Activated effector memory CD4-positive, alpha-beta T cell treated with anti-CD3 and anti-CD28 coated beads, Interleukin-2, amount 50 U/mL, for 16 hours (primary cell): ENCODE measurements around the gene MSX2.
"Not testable (repeated sequence)": the region's sequence is repeated elsewhere in the genome, so short reads cannot be mapped to it uniquely, and the experiment has no call there.

ENCODE experiments used
- DNase-seq: peaks from one replicate; pipeline ENCODE4 v3.0.0-alpha.2; 2020

MSX2 gene

GRCh38 chr5:174733836-174734235 is 9.5 kb downstream of the MSX2 start:
- DNase-seq = no peak

GRCh38 chr5:174734571-174735497 is 10.5 kb downstream of the MSX2 start:
- no peak for DNase-seq

GRCh38 chr5:174735498-174736330 is 11.3 kb downstream of the MSX2 start:
- DNase-seq = no peak

- no peak for DNase-seq
Observed at GRCh38 chr5:174736331-174736721, 11.9 kb downstream of the MSX2 start.

DNA sequence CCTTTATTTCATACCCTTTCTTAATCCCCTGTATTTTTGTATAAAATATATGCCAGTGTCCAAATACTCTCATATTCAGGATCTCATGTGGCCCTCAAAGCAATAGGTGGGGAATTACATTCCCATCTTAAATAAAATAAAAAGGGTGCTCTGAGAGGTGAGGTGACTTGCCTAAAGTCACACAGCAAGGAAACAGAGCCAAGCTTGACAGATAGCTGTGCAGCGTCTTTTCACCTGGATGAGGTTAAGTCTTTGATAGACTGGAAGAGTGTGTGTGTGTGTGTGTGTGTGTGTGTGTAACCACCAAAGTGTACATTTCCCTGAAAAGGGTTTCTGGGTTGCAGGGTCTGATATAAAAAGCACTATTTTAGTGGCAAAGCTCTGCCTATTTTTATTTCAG is 12.4 kb downstream of the MSX2 start:
- DNase-seq = no peak

GRCh38 chr5:174737330-174737729 is 12.9 kb downstream of the MSX2 start:
- DNase-seq = no peak

DNA sequence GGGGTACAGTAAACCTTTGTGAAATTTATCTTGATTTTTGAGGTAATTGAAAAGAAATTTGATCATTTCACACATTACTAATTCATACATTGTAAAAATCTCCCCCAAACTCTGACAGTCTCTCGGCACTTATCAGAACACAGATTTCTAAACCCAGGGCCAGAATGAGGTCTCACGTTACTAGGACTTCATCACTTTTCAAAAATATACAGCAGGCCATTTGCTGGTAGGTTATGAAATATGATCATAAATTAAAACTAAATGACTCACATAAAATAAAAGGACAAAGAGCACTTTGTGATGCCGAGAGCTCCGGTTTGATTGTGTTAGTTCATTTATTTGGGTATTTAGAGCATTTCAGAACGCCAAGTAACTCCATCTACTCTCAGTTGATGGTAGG is 17.0 kb downstream of the MSX2 start:
- no peak for DNase-seq

DNA sequence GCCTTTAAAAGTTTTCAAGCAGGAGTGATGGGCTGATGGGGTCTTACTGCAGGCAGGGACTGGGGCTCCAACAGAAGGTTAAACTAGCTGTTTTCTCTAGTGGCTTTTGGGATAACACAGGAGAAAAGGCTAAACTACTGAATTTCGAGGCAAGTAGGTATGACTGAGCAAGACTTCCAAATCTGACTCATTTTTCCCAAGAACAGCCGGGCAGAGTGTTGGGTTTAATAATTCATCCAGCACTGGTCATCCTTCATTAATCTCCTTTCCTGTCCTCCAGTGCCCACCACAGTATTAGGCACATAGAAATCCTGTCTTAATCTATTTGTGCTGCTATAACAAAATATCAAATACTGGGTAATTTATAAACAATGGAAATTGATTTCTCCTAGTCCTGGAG is 20.5 kb downstream of the MSX2 start:
- DNase-seq = no peak

- no peak for DNase-seq
Observed at GRCh38 chr5:174745590-174746103, 21.3 kb downstream of the MSX2 start.

GRCh38 chr5:174750711-174751110 is 26.3 kb downstream of the MSX2 start:
- no peak for DNase-seq

DNA sequence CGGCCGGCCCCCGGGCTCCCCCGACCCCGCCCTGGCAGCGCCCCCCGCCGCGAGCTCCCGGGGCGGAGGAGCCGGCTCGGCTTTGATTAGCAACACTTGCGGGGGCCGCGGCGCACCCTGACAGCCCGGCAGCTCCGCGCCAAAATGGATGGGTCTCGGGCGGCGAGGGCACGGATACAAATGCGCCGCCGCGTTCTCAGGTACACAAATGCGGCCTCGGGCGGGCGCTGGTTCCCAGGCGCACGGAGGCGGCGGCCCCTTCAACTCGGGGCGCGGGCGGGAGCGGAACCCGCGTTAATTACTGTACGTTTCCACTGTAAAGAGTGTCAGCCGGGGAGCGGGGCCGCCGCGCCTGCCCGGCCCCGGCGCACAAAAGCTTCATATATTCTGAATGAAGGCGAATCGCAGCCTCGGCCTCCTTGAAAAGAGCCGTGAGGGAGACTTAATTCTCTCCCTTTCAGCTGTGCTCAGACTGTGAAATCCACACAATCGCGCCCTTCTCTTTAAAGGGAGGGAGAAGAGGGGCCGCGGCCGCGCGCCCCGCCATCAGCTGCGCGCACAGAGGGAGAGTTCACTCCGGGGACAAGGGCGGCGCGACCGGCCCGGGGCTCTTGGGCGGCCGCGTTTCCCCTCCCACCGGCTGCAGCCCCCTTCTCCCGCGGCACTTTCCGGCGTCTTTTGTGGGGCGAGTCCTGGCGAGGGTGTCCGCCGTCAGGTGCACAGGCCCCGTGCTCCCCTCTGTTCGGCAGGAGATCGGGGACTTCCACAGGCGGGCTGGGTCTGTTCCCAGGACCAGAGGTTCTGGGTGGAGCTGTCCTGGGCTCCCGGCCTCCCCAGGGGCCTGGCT is 27.0 kb downstream of the MSX2 start:
- DNase-seq = no peak

DNA sequence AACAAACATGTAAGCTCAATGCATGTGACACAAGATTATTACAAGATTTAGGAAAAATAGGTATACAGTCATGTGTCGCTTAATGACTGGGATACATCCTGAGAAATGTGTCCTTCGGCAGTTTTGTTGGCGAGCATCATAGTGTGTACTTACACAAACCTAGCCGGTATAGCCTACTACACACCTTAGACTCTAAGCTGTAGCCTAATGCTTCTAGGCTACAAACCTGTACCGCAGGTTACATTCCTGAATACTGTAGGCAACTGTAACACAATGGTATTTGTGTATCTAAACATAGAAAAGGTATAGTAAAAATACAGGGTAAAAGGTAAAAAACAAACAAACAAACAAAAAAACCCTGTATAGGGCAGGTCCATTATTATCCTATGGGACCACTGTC is 27.7 kb downstream of the MSX2 start:
- no peak for DNase-seq

DNA sequence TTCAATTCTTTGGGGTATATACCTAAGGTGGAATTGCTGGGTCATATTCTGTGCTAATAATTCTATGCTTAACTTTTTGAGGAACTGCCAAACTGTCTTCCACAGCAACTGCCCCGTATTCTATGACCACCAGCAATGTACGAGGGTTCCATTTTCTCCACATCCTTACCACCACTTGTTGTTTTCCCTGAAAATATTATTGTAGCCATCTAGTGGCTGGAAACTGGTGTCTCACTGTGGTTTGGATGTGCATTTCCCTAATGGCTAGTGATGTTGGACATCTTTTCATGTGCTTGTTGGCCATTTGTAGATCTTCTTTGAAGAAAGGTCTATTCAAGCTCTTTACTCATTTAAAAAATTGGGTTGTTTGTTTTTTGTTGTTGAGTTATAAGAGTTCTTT is 30.7 kb downstream of the MSX2 start:
- DNase-seq = no peak

DNA sequence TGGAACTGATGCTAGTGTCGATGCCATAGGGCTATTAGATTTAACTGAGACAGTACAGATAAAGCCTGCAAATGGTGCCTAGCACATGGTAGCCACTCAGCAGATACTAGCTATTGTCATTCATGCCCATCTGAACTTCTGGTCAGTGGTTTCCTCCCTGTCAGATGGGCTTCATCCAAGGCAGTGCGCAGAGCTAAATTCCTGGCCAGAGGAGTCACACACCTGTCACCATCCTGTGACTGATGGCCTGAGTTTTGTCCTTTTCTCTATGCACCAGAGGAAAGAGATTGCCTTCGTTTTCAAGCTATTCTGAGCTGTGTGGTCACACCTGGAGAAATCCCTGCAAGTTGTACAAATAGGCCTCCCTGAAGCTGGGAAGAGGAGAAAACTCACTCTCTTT is 34.7 kb downstream of the MSX2 start:
- DNase-seq = no peak

GRCh38 chr5:174760721-174761120 is 36.3 kb downstream of the MSX2 start:
- no peak for DNase-seq

GRCh38 chr5:174761341-174761740 is 37.0 kb downstream of the MSX2 start:
- not testable (repeated sequence) for DNase-seq

- no peak for DNase-seq
Observed at GRCh38 chr5:174764309-174764708, 39.9 kb downstream of the MSX2 start.

- no peak for DNase-seq
Observed at GRCh38 chr5:174765540-174765939, 41.2 kb downstream of the MSX2 start.

- DNase-seq = no peak
Observed at GRCh38 chr5:174767670-174768069, 43.3 kb downstream of the MSX2 start.

- no peak for DNase-seq
Observed at GRCh38 chr5:174769005-174769404, 44.6 kb downstream of the MSX2 start.

DNA sequence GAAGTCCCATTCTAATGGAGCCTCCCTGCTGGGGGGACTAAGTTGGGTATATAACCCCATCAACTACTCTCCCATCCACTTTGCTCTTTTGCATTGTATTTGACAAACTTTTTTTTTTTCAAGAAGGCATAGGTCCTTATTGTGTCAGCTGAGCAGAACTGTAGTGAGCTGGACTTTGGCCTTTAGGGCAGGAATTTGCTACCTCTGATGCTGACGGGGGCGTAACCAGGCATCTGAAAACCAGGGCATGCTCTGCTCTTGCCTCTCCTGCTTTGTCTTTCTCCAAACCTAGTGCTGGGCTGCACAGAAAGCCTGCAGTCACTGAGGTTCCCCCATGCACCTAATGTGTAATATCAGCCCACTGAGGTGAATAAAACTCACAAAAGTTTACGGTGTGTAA is 49.0 kb downstream of the MSX2 start:
- no peak for DNase-seq

DNA sequence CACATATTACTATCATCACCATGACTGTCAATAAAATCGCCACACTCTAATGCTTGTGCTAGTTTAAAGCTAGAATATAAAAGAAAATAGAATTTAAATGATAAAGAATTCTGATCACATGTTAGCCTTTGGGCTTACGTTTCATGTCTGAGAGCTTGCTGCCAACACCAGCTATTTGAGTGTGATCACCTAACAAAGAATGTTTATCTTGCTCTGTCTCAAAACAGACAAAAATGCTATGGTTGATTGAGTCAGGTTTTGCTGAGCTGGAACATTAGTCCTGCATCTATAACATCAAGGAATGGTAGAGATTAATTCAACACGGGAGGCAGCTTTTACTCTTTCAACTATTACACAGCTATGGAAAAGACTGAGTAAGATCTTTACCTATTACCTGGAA is 50.7 kb downstream of the MSX2 start:
- DNase-seq = no peak

DNA sequence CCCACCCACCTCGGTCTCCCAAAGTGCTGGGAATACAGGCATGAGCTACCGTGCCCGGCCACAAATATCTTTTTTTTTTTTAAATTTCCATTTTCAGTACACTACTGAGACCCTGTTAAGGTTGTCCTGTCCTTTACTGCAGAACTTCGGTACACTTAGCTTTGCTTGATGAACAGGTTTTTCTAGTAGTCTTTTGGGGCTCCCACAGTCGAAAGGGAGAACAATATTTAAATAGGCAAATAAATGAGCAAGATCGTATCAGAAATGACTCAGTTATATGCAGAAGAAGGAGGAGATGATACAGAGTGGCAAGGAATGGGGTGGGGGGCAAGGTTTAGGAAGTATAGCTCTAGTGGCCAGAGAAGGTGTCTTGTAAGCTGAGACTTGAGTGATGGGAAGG is 52.7 kb downstream of the MSX2 start:
- no peak for DNase-seq
